Skeletal muscle tissue (tissue), 4 donors: ENCODE data around the gene SHE. TPM values are rescaled to one million over a fixed set of nuclear protein-coding genes. Genes with fewer than 3 reads are reported as not detected.

Experiments
- H3K27ac ChIP-seq: one replicate; pipeline ENCODE4 v1.7.0; 2013; ENCODE audit warnings: mild to moderate bottlenecking, low read depth, low read length, inconsistent platforms
- H3K27me3 ChIP-seq, 3 donors: one replicate each; pipeline ENCODE4 v1.7.0; 2013; ENCODE audit warnings: low read length in 3 of 3; ENCODE audit not compliant: control insufficient read depth in 3 of 3, insufficient read depth in 3 of 3
- H3K36me3 ChIP-seq, 3 donors: one replicate each; pipeline ENCODE4 v1.7.0; 2013; ENCODE audit warnings: low read length in 3 of 3; ENCODE audit not compliant: control insufficient read depth in 3 of 3, insufficient read depth in 3 of 3
- H3K4me1 ChIP-seq, 3 donors: one replicate each; pipeline ENCODE4 v1.7.0; 2013; ENCODE audit warnings: low read length in 3 of 3, mild to moderate bottlenecking in 3 of 3; ENCODE audit not compliant: control insufficient read depth in 3 of 3, insufficient read depth in 3 of 3
- H3K4me3 ChIP-seq, 3 donors: one replicate each; pipeline ENCODE4 v1.7.0; 2013; ENCODE audit warnings: low read length in 3 of 3
- H3K9ac ChIP-seq, 3 donors: one replicate each; pipeline ENCODE4 v1.7.0; 2013; ENCODE audit warnings: low read length in 3 of 3, mild to moderate bottlenecking in 3 of 3, moderate library complexity in 2 of 3, low read depth in 1 of 3
- H3K9me3 ChIP-seq, 3 donors: one replicate each; pipeline ENCODE4 v1.7.0; 2013; ENCODE audit warnings: low read length in 3 of 3; ENCODE audit not compliant: control insufficient read depth in 3 of 3
- total RNA-seq: library from RNA; depleted of rRNA; stranded (reverse); fragments of >200 nt; gene quantifications from one replicate; pipeline ENCODE4 v1.2.3, GENCODE V29; 2014
- donor health status: Osteomylitis.

SHE gene
- total RNA-seq, 1 donor from 2014 or later: 8.4 TPM

- H3K27ac ChIP-seq: no peak overlapping the region
- H3K27me3 ChIP-seq: no peaks in the 10 kb centered on the region
- H3K4me3 ChIP-seq: no peak overlapping the region
- H3K4me1 ChIP-seq: peaks cover 0 to 7% (median 5%) of the 10 kb centered on the region in 3 donors
- no peaks in the 10 kb centered on the region for H3K9me3 ChIP-seq
- no peak overlapping the region for H3K9ac ChIP-seq
- peaks cover 24 to 37% (median 29%) of the 10 kb centered on the region in 3 donors for H3K36me3 ChIP-seq
Observed at GRCh38 chr1:154459080-154459479, 43.1 kb downstream of the SHE start.

GRCh38 chr1:154456631-154457030 lies 45.6 kb downstream of the SHE start:
- H3K9ac ChIP-seq: no peak overlapping the region
- no peaks in the 10 kb centered on the region for H3K9me3 ChIP-seq
- H3K27me3 ChIP-seq: no peaks in the 10 kb centered on the region
- peaks cover 31 to 54% (median 35%) of the 10 kb centered on the region in 3 donors for H3K36me3 ChIP-seq
- H3K4me1 ChIP-seq: peaks cover 0 to 5% (median 3%) of the 10 kb centered on the region in 3 donors
- H3K4me3 ChIP-seq: no peak overlapping the region
- H3K27ac ChIP-seq: no peak overlapping the region

GRCh38 chr1:154454386-154455120 lies 47.7 kb downstream of the SHE start:
- no peaks in the 10 kb centered on the region for H3K27me3 ChIP-seq
- no peaks in the 10 kb centered on the region for H3K9me3 ChIP-seq
- no peak overlapping the region for H3K4me3 ChIP-seq
- H3K27ac ChIP-seq: no peak overlapping the region
- H3K36me3 ChIP-seq: peaks cover 37 to 64% (median 46%) of the 10 kb centered on the region in 3 donors
- H3K4me1 ChIP-seq: peaks cover 0 to 5% (median 3%) of the 10 kb centered on the region in 3 donors
- H3K9ac ChIP-seq: peak overlapping the region in 1 of 3 donors; percentile 16

GRCh38 chr1:154453574-154454352 lies 48.4 kb downstream of the SHE start:
- Histone ChIP-seq H3K27ac (no peak overlapping the region), H3K4me1 (peaks cover 0 to 5% (median 3%) of the 10 kb centered on the region in 3 donors), H3K9ac (no peak overlapping the region), H3K27me3 (no peaks in the 10 kb centered on the region), H3K4me3 (no peak overlapping the region), H3K36me3 (peaks cover 34 to 62% (median 45%) of the 10 kb centered on the region in 3 donors), H3K9me3 (no peaks in the 10 kb centered on the region)

- Histone ChIP-seq H3K9ac (no peak overlapping the region), H3K27me3 (no peaks in the 10 kb centered on the region), H3K4me1 (peaks cover 0 to 5% (median 3%) of the 10 kb centered on the region in 3 donors), H3K9me3 (no peaks in the 10 kb centered on the region), H3K36me3 (peaks cover 39 to 64% (median 49%) of the 10 kb centered on the region in 3 donors), H3K4me3 (no peak overlapping the region), H3K27ac (no peak overlapping the region)
Observed at GRCh38 chr1:154453161-154453560, 49.1 kb downstream of the SHE start.

GRCh38 chr1:154448331-154448811 lies 53.8 kb downstream of the SHE start:
- Histone ChIP-seq H3K9me3 (no peaks in the 10 kb centered on the region), H3K4me3 (no peak overlapping the region), H3K27ac (no peak overlapping the region), H3K36me3 (peaks cover 33 to 55% (median 44%) of the 10 kb centered on the region in 3 donors), H3K4me1 (peaks cover 0 to 9% (median 9%) of the 10 kb centered on the region in 3 donors), H3K9ac (no peak overlapping the region), H3K27me3 (no peaks in the 10 kb centered on the region)

- H3K9me3 ChIP-seq: no peaks in the 10 kb centered on the region
- no peaks in the 10 kb centered on the region for H3K27me3 ChIP-seq
- H3K27ac ChIP-seq: no peak overlapping the region
- peaks cover 0 to 10% (median 8%) of the 10 kb centered on the region in 3 donors for H3K4me1 ChIP-seq
- H3K36me3 ChIP-seq: peaks cover 28 to 53% (median 42%) of the 10 kb centered on the region in 3 donors
- no peak overlapping the region for H3K9ac ChIP-seq
- H3K4me3 ChIP-seq: no peak overlapping the region
Observed at GRCh38 chr1:154446789-154447188, 55.4 kb downstream of the SHE start.

GRCh38 chr1:154446292-154446691 lies 55.9 kb downstream of the SHE start:
- Histone ChIP-seq H3K9ac (no peak overlapping the region), H3K27ac (no peak overlapping the region), H3K4me3 (no peak overlapping the region), H3K9me3 (no peaks in the 10 kb centered on the region), H3K27me3 (no peaks in the 10 kb centered on the region), H3K4me1 (peaks cover 0 to 10% (median 8%) of the 10 kb centered on the region in 3 donors), H3K36me3 (peaks cover 25 to 51% (median 44%) of the 10 kb centered on the region in 3 donors)

- peaks cover 0 to 10% (median 8%) of the 10 kb centered on the region in 3 donors for H3K4me1 ChIP-seq
- H3K9ac ChIP-seq: no peak overlapping the region
- no peak overlapping the region for H3K4me3 ChIP-seq
- no peak overlapping the region for H3K27ac ChIP-seq
- H3K36me3 ChIP-seq: peaks cover 21 to 52% (median 45%) of the 10 kb centered on the region in 3 donors
- no peaks in the 10 kb centered on the region for H3K9me3 ChIP-seq
- no peaks in the 10 kb centered on the region for H3K27me3 ChIP-seq
Observed at GRCh38 chr1:154445040-154445472, 57.2 kb downstream of the SHE start.
